Endothelial cell of hepatic sinusoid (primary cell): ENCODE results near the gene TRIM40.

Source experiments
- in situ Hi-C: cut with HindIII; loops from 2 replicates; pipeline ENCODE4 v1.10.0; 2017; ENCODE audit warnings: low sequenced_read_pairs

TRIM40 gene

GRCh38 chr6:30145818-30146217 is 9.9 kb downstream of the TRIM40 start:
- in situ Hi-C loops, result no loop called here

DNA sequence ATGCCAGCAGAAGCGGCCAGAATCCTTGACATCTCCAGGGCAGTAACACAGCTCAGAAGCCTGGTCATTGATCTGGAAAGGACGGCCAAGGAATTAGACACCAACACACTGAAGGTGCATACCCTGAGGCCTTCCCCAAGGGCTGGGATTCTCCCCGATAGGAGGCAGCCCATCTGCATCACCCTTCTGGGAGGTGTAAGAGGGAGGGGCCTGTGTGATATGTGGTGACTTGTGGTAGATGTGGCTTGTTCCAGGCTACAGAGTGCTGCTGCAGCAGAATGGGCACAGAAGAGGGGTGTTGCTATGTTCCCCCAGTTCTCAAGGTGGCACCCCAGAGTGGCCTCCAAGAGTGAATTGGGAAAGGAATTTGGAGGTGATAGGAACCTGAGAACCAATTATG is 11.2 kb downstream of the TRIM40 start:
- in situ Hi-C loops, result no loop called here

DNA sequence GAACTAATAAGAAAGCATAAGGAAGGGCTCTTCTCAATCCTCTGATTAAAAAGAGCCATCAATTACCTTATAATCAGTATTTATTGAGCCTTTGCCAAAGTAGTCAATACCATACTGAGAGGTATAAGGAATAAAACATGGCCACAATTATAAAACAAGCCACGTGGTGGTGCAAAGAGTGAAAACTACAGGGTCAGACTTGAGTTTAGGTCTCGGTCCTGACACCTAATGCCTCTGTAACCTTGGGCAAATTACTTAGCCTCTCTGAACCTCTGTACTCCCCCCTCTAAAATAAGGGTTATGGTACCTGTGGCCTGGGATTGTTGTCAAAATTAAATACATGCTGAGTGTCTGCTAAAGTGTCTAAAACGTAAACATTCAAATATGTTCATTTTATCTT is 13.3 kb downstream of the TRIM40 start:
- in situ Hi-C loops, result no loop called here

DNA sequence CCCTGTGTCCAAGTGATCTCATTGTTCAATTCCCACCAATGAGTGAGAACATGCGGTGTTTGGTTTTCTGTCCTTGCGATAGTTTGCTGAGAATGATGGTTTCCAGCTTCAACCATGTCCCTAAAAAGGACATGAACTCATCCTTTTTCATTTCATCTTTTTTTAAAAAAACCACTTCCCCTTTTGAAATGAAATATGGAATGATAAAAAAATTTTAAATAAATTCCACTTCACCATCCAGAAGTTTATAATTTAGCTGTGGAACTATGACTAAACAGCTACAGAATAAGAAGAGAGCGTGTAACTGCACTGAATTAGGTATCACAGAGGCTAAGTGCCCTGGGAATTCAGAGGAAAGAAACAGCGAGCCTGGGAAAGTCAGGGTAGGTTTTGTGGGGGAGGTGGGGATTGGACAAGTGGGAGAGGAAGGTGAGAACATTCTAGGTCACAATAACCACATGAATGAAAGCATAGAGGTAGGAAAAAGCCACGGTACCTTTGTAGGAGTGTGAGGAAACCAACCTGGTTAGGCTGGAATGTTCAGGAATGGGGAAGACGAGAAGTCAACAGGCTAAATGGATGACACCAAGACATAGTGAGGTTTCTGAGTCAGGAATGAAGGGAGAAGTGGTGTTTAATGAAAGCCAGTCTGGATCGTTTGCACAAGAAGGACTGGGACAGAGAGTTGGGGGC is 14.1 kb downstream of the TRIM40 start:
- in situ Hi-C loops, result loop anchor here (10.0 kb wide), 1 partner anchor 55 kb away; no protein-coding TSS in a partner anchor

- in situ Hi-C loops, result loop anchor here (10.0 kb wide), 1 partner anchor 56 kb away; no protein-coding TSS in a partner anchor
Measured at GRCh38 chr6:30150671-30151395, 14.9 kb downstream of the TRIM40 start.

GRCh38 chr6:30151580-30151979 is 15.6 kb downstream of the TRIM40 start:
- in situ Hi-C loops, result loop anchor here (10.0 kb wide), 1 partner anchor 57 kb away; no protein-coding TSS in a partner anchor

GRCh38 chr6:30152016-30152673 is 16.2 kb downstream of the TRIM40 start:
- in situ Hi-C loops, result loop anchor here (10.0 kb wide), 1 partner anchor 57 kb away; no protein-coding TSS in a partner anchor

- in situ Hi-C loops, result loop anchor here (10.0 kb wide), 1 partner anchor 58 kb away; no protein-coding TSS in a partner anchor
Measured at GRCh38 chr6:30152910-30153610, 17.1 kb downstream of the TRIM40 start.

- in situ Hi-C loops, result loop anchor here (10.0 kb wide), 1 partner anchor 59 kb away; no protein-coding TSS in a partner anchor
Measured at GRCh38 chr6:30154061-30154460, 18.1 kb downstream of the TRIM40 start.

GRCh38 chr6:30154709-30155519 is 19.0 kb downstream of the TRIM40 start:
- in situ Hi-C loops, result loop anchor here (10.0 kb wide), 1 partner anchor 60 kb away; no protein-coding TSS in a partner anchor

- in situ Hi-C loops, result loop anchor here (10.0 kb wide), 1 partner anchor 61 kb away; no protein-coding TSS in a partner anchor
Measured at GRCh38 chr6:30155520-30156261, 19.8 kb downstream of the TRIM40 start.

DNA sequence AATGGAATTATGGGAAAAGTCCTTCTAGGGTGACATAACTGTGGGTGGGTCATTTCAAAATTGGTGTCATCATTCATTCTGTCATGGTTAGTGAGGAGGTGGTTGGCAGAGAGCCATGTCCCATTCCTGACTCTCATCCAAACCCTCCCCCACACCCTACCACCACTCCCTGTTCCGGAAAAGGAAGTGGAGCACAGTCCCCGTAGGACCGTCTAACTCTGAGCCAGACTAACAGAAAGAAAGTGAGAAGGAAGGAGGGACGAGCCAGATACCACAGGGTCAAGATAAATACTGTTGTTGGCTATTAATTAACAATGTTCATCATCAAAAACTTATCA is 20.3 kb downstream of the TRIM40 start:
- in situ Hi-C loops, result loop anchor here (10.0 kb wide), 1 partner anchor 61 kb away; no protein-coding TSS in a partner anchor

DNA sequence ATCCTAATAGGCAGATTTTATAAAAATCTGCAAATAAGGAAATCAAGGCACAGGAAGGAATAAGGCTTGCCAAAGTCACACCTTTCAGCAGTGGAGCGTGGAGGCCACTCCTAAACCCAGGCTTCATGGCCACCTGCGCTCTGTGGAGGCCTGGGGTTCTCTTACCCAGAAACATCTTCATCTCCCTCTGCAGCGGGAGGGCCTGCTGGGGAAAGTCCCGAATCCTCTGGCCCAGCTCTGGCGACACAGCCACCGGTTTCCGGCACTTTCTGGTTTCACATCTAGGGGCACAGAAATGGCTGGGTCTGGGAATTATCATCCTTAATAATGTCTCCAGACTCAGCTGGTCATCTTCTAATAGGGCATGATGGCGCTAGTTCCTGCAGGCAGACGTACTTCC is 20.8 kb downstream of the TRIM40 start:
- in situ Hi-C loops, result loop anchor here (10.0 kb wide), 1 partner anchor 62 kb away; no protein-coding TSS in a partner anchor

GRCh38 chr6:30157581-30157980 is 21.6 kb downstream of the TRIM40 start:
- in situ Hi-C loops, result loop anchor here (10.0 kb wide), 1 partner anchor 63 kb away; no protein-coding TSS in a partner anchor

GRCh38 chr6:30157999-30158398 is 22.1 kb downstream of the TRIM40 start:
- in situ Hi-C loops, result loop anchor here (10.0 kb wide), 1 partner anchor 63 kb away; no protein-coding TSS in a partner anchor

DNA sequence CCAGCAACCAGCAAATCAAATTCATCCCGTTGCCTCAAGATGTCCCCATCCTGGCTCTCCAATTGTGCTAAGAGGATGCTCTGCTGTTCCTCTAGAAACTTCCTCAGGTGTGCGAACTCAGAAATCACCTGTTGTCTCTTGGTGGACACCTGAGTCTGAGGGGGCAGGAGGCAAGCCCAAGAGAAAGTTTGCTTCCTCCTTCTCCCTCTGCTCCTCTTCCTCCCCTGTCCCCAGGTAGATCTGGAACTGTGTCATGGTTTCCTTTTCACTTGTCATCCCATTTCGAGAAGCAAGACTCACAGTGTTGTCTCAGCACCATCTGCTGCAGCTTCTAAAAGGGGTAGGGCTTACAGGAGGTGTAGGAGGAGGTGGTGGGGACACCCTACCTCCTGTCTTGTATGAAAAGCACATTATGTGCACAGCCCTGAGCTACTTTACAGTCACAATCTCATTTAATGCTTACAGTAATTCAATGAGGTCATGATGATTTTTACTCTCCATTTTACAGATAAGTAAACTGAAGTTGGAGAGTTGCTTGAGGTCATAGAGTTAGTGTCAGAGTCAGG is 22.6 kb downstream of the TRIM40 start:
- in situ Hi-C loops, result loop anchor here (10.0 kb wide), 1 partner anchor 64 kb away; no protein-coding TSS in a partner anchor

DNA sequence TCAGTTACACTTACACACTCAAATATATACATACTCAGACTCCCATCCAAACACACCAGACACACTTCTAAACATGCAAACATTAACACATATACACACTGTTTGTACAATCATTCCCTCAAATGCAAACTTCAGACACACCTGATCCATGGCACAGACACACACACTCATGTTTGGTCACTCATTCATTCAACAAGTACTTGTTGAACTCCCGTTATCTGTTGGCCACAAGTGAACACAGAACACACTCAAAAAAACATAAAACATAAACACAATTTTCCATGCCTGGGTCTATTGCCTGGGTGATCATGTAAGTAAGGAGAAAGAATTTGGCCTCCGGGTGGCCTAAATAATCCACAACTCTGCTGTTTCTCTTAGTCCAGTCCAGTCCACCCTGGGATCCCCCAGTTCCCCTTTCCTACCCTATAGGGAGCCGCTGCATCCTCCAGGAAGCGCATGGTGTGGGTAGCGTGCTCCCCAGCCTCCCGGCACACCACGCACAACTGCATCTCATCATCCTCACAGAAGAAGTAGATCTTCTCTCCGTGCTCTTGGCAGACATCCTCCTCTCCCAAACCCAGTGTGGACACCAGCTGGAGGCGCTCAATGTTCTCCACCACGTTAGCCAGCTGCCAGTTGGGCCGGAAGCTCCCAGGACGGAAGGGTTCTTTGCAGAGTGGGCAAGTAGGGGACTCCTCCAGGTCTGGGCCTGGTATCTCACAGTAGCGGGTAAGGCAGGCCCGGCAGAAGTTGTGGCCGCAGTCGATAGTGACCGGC is 24.3 kb downstream of the TRIM40 start:
- in situ Hi-C loops, result no loop called here
